Activated T-cell treated with anti-CD3 and anti-CD28 coated beads, Interleukin-2, amount 50 U/mL, for 72 hours (primary cell): ENCODE results near the gene USP35. TPM values are rescaled to one million over a fixed set of nuclear protein-coding genes. Genes with fewer than 3 reads are reported as not detected.
A peak's percentile ranks its signal among the peaks of the same experiment; 100 is the strongest.

ENCODE experiments used
- ATAC-seq, 2 donors: fragments of 150-1000 bp; cut with Tn5 transposase; replicated peaks in 1 of 2; 2 replicates each; pipeline ENCODE4 v1.10.0; 2021; ENCODE audit warnings: moderate library complexity in 2 of 2, mild to moderate bottlenecking in 1 of 2
- DNase-seq, 2 donors: peaks; one replicate each; pipeline ENCODE4 v3.0.0; 2021 to 2022; ENCODE audit warnings: mixed read lengths in 1 of 2
- H3K27ac Mint-ChIP-seq: one replicate; pipeline ENCODE4 v1.8.0; 2022; ENCODE audit warnings: mild to moderate bottlenecking, moderate library complexity, mixed read lengths
- H3K27me3 Mint-ChIP-seq: one replicate; pipeline ENCODE4 v1.8.0; 2022; ENCODE audit warnings: low read depth, mixed read lengths
- H3K36me3 Mint-ChIP-seq, 2 donors: one replicate each; pipeline ENCODE4 v1.8.0; 2022; ENCODE audit warnings: mixed read lengths in 2 of 2, mild to moderate bottlenecking in 1 of 2; ENCODE audit not compliant: insufficient read depth in 2 of 2
- H3K4me1 Mint-ChIP-seq: one replicate; pipeline ENCODE4 v1.8.0; 2022; ENCODE audit warnings: low read depth, mixed read lengths
- H3K4me3 Mint-ChIP-seq, 2 donors: one replicate each; pipeline ENCODE4 v1.8.0; 2022; ENCODE audit warnings: mild to moderate bottlenecking in 2 of 2, mixed read lengths in 2 of 2, moderate library complexity in 2 of 2
- H3K9me3 Mint-ChIP-seq, 2 donors: one replicate each; pipeline ENCODE4 v1.8.0; 2022; ENCODE audit warnings: mixed read lengths in 2 of 2
- total RNA-seq, 2 donors: library from RNA; stranded (reverse); gene quantifications; one replicate each; pipeline ENCODE4 v1.2.3, GENCODE V29; 2022

USP35 gene
- 10 to 100 TPM; 17.3 to 18.9 TPM for total RNA-seq

- H3K27me3 Mint-ChIP-seq = no peaks in the 10 kb centered on the region
- peak; percentile 89 for ATAC-seq
- peak within 1 kb of the TSS; percentile 90 to 98 for H3K4me3 Mint-ChIP-seq
Observed at GRCh38 chr11:78188286-78189173, at the start of gene USP35, which contains the start of gene KCTD21. Gene USP35, plus strand, starts transcription at chr11:78188919. Its CDS starts 7,327 bp downstream, at chr11:78196246. Gene KCTD21, minus strand, starts transcription at chr11:78188626. Its CDS starts 14,072 bp downstream, at chr11:78174554.

GRCh38 chr11:78139422-78140391, 49.0 kb upstream of the USP35 start, which contains the start of gene ALG8:
Gene ALG8, minus strand, starts transcription at chr11:78139626. Its CDS starts 38 bp downstream, at chr11:78139588.
- peak; percentile 97 for DNase-seq
- peaks cover 14 to 19% of the 10 kb centered on the region in 2 donors for H3K36me3 Mint-ChIP-seq
- no peaks in the 10 kb centered on the region for H3K27me3 Mint-ChIP-seq
- ATAC-seq = peak; percentile 95
- H3K4me3 Mint-ChIP-seq = peak within 1 kb of the TSS; percentile 93 to 97
- peaks cover 39% of the 10 kb centered on the region for H3K4me1 Mint-ChIP-seq
- peak within 1 kb of the TSS; percentile 98 for H3K27ac Mint-ChIP-seq
- no peaks in the 10 kb centered on the region for H3K9me3 Mint-ChIP-seq

More at GRCh38 chr11:78188286-78189173, at the start of gene USP35, which contains the start of gene KCTD21:
- peaks cover 5 to 11% of the 10 kb centered on the region in 2 donors for H3K36me3 Mint-ChIP-seq
- H3K27ac Mint-ChIP-seq = peak within 1 kb of the TSS; percentile 97
- no peaks in the 10 kb centered on the region for H3K9me3 Mint-ChIP-seq
- peaks cover 65% of the 10 kb centered on the region for H3K4me1 Mint-ChIP-seq
- peak; percentile 96 to 97 for DNase-seq

- peak overlapping the region; percentile 64 to 69 for H3K4me3 Mint-ChIP-seq
- ATAC-seq = peak in 1 of 2 donors; percentile 28
- H3K4me1 Mint-ChIP-seq = peaks cover 39% of the 10 kb centered on the region
- peaks cover 13 to 17% of the 10 kb centered on the region in 2 donors for H3K36me3 Mint-ChIP-seq
- H3K27me3 Mint-ChIP-seq = no peaks in the 10 kb centered on the region
- no peak overlapping the region for H3K27ac Mint-ChIP-seq
- DNase-seq = peak in 1 of 2 donors; percentile 12
- H3K9me3 Mint-ChIP-seq = no peaks in the 10 kb centered on the region
Observed at GRCh38 chr11:78140392-78141077, 48.2 kb upstream of the USP35 start.

- Mint-ChIP-seq H3K9me3 (no peaks in the 10 kb centered on the region), H3K27ac (no peak overlapping the region), H3K27me3 (no peaks in the 10 kb centered on the region), H3K4me3 (no peak overlapping the region), H3K36me3 (no peaks in the 10 kb centered on the region), H3K4me1 (peaks cover 11% of the 10 kb centered on the region)
- ATAC-seq (no peak), DNase-seq (no peak)
Observed at GRCh38 chr11:78145511-78146025, 43.2 kb upstream of the USP35 start.

- no peaks in the 10 kb centered on the region for H3K36me3 Mint-ChIP-seq
- ATAC-seq = no peak
- H3K27me3 Mint-ChIP-seq = no peaks in the 10 kb centered on the region
- no peak for DNase-seq
- no peaks in the 10 kb centered on the region for H3K9me3 Mint-ChIP-seq
- H3K4me3 Mint-ChIP-seq = no peak overlapping the region
- H3K4me1 Mint-ChIP-seq = no peaks in the 10 kb centered on the region
- no peak overlapping the region for H3K27ac Mint-ChIP-seq
Observed at GRCh38 chr11:78147807-78148206, 40.9 kb upstream of the USP35 start.

GRCh38 chr11:78149646-78150045, 39.1 kb upstream of the USP35 start:
- DNase-seq (peak in 1 of 2 donors; percentile 10), ATAC-seq (peak in 1 of 2 donors; percentile 35)
- H3K36me3 Mint-ChIP-seq = no peaks in the 10 kb centered on the region
- H3K4me1 Mint-ChIP-seq = no peaks in the 10 kb centered on the region
- H3K9me3 Mint-ChIP-seq = no peaks in the 10 kb centered on the region
- H3K4me3 Mint-ChIP-seq = no peak overlapping the region
- no peak overlapping the region for H3K27ac Mint-ChIP-seq
- H3K27me3 Mint-ChIP-seq = no peaks in the 10 kb centered on the region

- H3K27ac Mint-ChIP-seq = no peak overlapping the region
- no peaks in the 10 kb centered on the region for H3K36me3 Mint-ChIP-seq
- H3K4me3 Mint-ChIP-seq = no peak overlapping the region
- no peak for DNase-seq
- H3K9me3 Mint-ChIP-seq = no peaks in the 10 kb centered on the region
- no peaks in the 10 kb centered on the region for H3K27me3 Mint-ChIP-seq
- no peaks in the 10 kb centered on the region for H3K4me1 Mint-ChIP-seq
- ATAC-seq = no peak
Observed at GRCh38 chr11:78150346-78150745, 38.4 kb upstream of the USP35 start.

- no peaks in the 10 kb centered on the region for H3K9me3 Mint-ChIP-seq
- no peak for DNase-seq
- H3K36me3 Mint-ChIP-seq = no peaks in the 10 kb centered on the region
- no peaks in the 10 kb centered on the region for H3K27me3 Mint-ChIP-seq
- ATAC-seq = no peak
- H3K27ac Mint-ChIP-seq = peak overlapping the region; percentile 26
- H3K4me1 Mint-ChIP-seq = no peaks in the 10 kb centered on the region
- no peak overlapping the region for H3K4me3 Mint-ChIP-seq
Observed at GRCh38 chr11:78150754-78151153, 38.0 kb upstream of the USP35 start.

GRCh38 chr11:78151804-78152203, 36.9 kb upstream of the USP35 start:
- DNase-seq = no peak
- Mint-ChIP-seq H3K4me1 (no peaks in the 10 kb centered on the region), H3K9me3 (no peaks in the 10 kb centered on the region), H3K27me3 (no peaks in the 10 kb centered on the region), H3K36me3 (no peaks in the 10 kb centered on the region), H3K27ac (no peak overlapping the region), H3K4me3 (no peak overlapping the region)
- ATAC-seq = no peak

GRCh38 chr11:78156127-78156844, 32.4 kb upstream of the USP35 start:
- Mint-ChIP-seq H3K4me1 (no peaks in the 10 kb centered on the region), H3K27me3 (no peaks in the 10 kb centered on the region), H3K9me3 (no peaks in the 10 kb centered on the region), H3K4me3 (no peak overlapping the region), H3K36me3 (no peaks in the 10 kb centered on the region), H3K27ac (no peak overlapping the region)
- DNase-seq (no peak), ATAC-seq (no peak)

- H3K4me3 Mint-ChIP-seq = no peak overlapping the region
- ATAC-seq = no peak
- no peaks in the 10 kb centered on the region for H3K36me3 Mint-ChIP-seq
- H3K9me3 Mint-ChIP-seq = no peaks in the 10 kb centered on the region
- no peak overlapping the region for H3K27ac Mint-ChIP-seq
- H3K4me1 Mint-ChIP-seq = no peaks in the 10 kb centered on the region
- no peak for DNase-seq
- no peaks in the 10 kb centered on the region for H3K27me3 Mint-ChIP-seq
Observed at GRCh38 chr11:78158987-78159652, 29.6 kb upstream of the USP35 start.
